Spleen (tissue), 11 donors: ENCODE measurements around the gene ERBB4. TPM values are rescaled to one million over a fixed set of nuclear protein-coding genes. Genes with fewer than 3 reads are reported as not detected.

Source experiments
- DNase-seq: peaks from one replicate; pipeline ENCODE4 v3.0.0-alpha.2; 2020
- H3K27ac ChIP-seq, 8 donors: fragments of 200-600 bp; sonication (generic) in 7 of 8; 1 replicate in 4 of 8; 2 replicates in 4 of 8; pipeline versions ENCODE4 v1.5.0 to v1.8.0; 2016 to 2021; ENCODE audit warnings: inconsistent platforms in 4 of 8, mild to moderate bottlenecking in 4 of 8, moderate library complexity in 1 of 8
- H3K27me3 ChIP-seq, 7 donors: fragments of 200-600 bp; sonication (generic) in 6 of 7; replicated peaks in 1 of 7; 1 replicate in 4 of 7; 2 replicates in 3 of 7; pipeline versions ENCODE4 v1.5.0 to v1.8.0; 2016 to 2021; ENCODE audit warnings: inconsistent platforms in 3 of 7, mild to moderate bottlenecking in 1 of 7
- H3K36me3 ChIP-seq, 6 donors: fragments of 200-600 bp; sonication (generic) in 5 of 6; 1 replicate in 4 of 6; 2 replicates in 2 of 6; pipeline versions ENCODE4 v1.5.0 to v1.8.0; 2016 to 2021; ENCODE audit warnings: inconsistent platforms in 2 of 6
- H3K4me1 ChIP-seq, 6 donors: fragments of 200-600 bp; sonication (generic) in 5 of 6; 1 replicate in 3 of 6; 2 replicates in 3 of 6; pipeline versions ENCODE4 v1.5.0 to v1.8.0; 2016 to 2021; ENCODE audit warnings: inconsistent platforms in 3 of 6
- H3K4me3 ChIP-seq, 8 donors: fragments of 200-600 bp; sonication (generic) in 7 of 8; 1 replicate in 4 of 8; 2 replicates in 4 of 8; pipeline versions ENCODE4 v1.5.0 to v1.8.0; 2016 to 2021; ENCODE audit warnings: inconsistent platforms in 4 of 8, mild to moderate bottlenecking in 4 of 8, moderate library complexity in 2 of 8
- H3K9me3 ChIP-seq, 8 donors: fragments of 200-600 bp; sonication (generic) in 7 of 8; 1 replicate in 4 of 8; 2 replicates in 4 of 8; pipeline versions ENCODE4 v1.5.0 to v1.8.0; 2016 to 2021; ENCODE audit warnings: inconsistent platforms in 4 of 8
- POLR2A ChIP-seq, 3 donors: fragments of 450-650 bp; IDR thresholded peaks; one replicate each; pipeline ENCODE4 v1.5.1; 2017; ENCODE audit warnings: antibody characterized with exemption in 3 of 3, mild to moderate bottlenecking in 1 of 3
- POLR2AphosphoS5 ChIP-seq, 3 donors: sonication (generic); formaldehyde crosslinking; IDR thresholded peaks; one replicate each; pipeline ENCODE4 v1.5.1; 2017; ENCODE audit warnings: antibody characterized with exemption in 3 of 3
- WGBS, 5 donors: extraction: QIAGEN DNeasy Blood & Tissue Kit in 3 of 5; methylation state at CpG; one replicate each; pipeline versions ENCODE4 v1.1.5 to v1.1.7; 2013 to 2018; 5-methylcytosine and 5-hydroxymethylcytosine counted together
- intact Hi-C: fragments of 100-400 bp; cut with DNase I; formaldehyde crosslinking; loops from one replicate; pipeline ENCODE4 v1.15.0; 2023; ENCODE audit warnings: low total_unique reads
- polyA plus RNA-seq, 3 donors: library from polyadenylated mRNA; stranded (reverse); fragments of 200-250 nt; gene quantifications; one replicate each; pipeline ENCODE4 v1.2.1, GENCODE V29; 2013
- total RNA-seq, 7 donors: library from RNA; depleted of rRNA in 3 of 7; stranded (reverse); fragments of >200 nt in 3 of 7; fragmentation: NEBNext Ultra II Directional in 4 of 7; extraction: Animal tissue kit (Norgen Biotek cat#: 25700) in 4 of 7; gene quantifications; one replicate each; pipeline versions ENCODE4 v1.1.0 to v1.2.1, GENCODE V29; 2016 to 2021
- TF ChIP-seq, protein P1 (sequence below), 11 experiments: fragments of 200-600 bp in 7 of 11; fragments of 450-650 bp in 4 of 11; sonication (generic) in 4 of 11; IDR thresholded peaks in 8 of 11; conservative IDR thresholded peaks in 3 of 11; 1 replicate in 7 of 11; 2 replicates in 4 of 11; pipeline versions ENCODE4 v1.4.0 to v1.8.0; 2016 to 2021; ENCODE audit warnings: antibody characterized with exemption in 11 of 11, inconsistent platforms in 4 of 11, mild to moderate bottlenecking in 1 of 11
- donor health status: healthy with polysubstance abuse.
- donor health status: DM: no; HTN: no; CAD: no; lungs with moderate emphysema.
- donor health status: DM: no; HTN: no; CAD: no.
- donor health status: Bipolar disorder and iron deficiency.
- donor health status: healthy.
- donor health status: DM: no; HTN: no; CAD: no.
- donor health status: DM: yes; HTN: yes; CAD: no.

Gene ERBB4
- total and polyA plus RNA-seq, 10 donors: under 0.01 to 1.4 (median 0.35) TPM

DNA sequence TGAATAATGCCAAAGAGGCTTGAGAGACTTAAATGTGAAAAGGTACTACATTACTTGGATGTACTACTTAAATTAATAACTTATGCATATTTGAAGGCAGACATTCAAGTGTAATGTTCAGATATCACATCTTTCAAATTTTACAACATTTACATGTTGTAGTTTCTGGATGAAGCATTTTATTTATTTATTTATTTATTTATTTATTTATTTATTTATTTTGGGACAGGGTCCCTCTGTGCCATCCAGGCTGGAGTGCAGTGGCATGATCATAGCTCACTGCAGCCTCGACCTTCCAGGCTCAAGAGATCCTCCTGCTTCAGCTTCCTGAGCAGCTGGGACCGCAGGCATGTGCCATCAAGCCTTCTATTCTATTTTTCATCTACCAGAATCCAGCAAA, 596.4 kb downstream of the ERBB4 start:
- Histone ChIP-seq H3K27me3 (no peaks in the 10 kb centered on the region), H3K4me3 (no peak overlapping the region), H3K36me3 (no peaks in the 10 kb centered on the region), H3K27ac (no peak overlapping the region), H3K9me3 (peaks cover 0 to 8% (median 0%) of the 10 kb centered on the region in 8 donors), H3K4me1 (no peaks in the 10 kb centered on the region)
- intact Hi-C loops: no loop called here
- no peak for TF ChIP-seq POLR2AphosphoS5 (IDR thresholded peaks at IDR 0.05)
- TF ChIP-seq, protein P1, sequence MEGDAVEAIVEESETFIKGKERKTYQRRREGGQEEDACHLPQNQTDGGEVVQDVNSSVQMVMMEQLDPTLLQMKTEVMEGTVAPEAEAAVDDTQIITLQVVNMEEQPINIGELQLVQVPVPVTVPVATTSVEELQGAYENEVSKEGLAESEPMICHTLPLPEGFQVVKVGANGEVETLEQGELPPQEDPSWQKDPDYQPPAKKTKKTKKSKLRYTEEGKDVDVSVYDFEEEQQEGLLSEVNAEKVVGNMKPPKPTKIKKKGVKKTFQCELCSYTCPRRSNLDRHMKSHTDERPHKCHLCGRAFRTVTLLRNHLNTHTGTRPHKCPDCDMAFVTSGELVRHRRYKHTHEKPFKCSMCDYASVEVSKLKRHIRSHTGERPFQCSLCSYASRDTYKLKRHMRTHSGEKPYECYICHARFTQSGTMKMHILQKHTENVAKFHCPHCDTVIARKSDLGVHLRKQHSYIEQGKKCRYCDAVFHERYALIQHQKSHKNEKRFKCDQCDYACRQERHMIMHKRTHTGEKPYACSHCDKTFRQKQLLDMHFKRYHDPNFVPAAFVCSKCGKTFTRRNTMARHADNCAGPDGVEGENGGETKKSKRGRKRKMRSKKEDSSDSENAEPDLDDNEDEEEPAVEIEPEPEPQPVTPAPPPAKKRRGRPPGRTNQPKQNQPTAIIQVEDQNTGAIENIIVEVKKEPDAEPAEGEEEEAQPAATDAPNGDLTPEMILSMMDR (IDR thresholded peaks at IDR 0.05 in 8 of 11, conservative IDR thresholded peaks at IDR 0.05 in 3 of 11): no peak
- no peak for TF ChIP-seq POLR2A (IDR thresholded peaks at IDR 0.05)
- DNase-seq: no peak
- 69 to 76% (median 74%) methylated on average over 2 of the region's 2 CpGs for WGBS, 5 donors

DNA sequence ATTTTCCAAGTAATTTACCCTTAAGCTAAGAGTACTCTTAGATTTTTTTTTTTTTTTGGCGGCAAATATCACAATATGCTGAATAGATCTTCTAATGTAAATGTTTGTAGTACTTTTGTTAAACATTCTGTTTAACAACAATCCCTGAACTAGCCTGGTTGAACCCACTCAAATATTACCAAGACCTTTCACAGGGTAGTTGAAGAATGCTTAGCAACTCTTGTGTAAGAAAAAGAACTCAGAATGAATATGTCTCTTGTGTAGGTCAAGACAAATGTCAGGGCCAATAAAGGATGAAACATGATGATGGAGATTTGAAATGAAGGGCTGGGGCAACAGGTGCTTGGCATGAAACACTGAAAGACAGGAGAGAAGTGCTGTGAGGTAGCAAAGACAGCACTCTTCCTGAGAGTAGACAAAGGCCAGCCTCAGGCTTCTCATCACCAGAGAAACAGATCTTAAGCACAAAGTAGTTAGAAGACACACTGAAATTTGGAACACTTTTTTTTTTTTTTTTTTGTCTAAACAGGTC, 597.3 kb downstream of the ERBB4 start:
- Histone ChIP-seq H3K9me3 (peaks cover 0 to 8% (median 0%) of the 10 kb centered on the region in 8 donors), H3K36me3 (no peaks in the 10 kb centered on the region), H3K4me3 (no peak overlapping the region), H3K4me1 (no peaks in the 10 kb centered on the region), H3K27ac (no peak overlapping the region), H3K27me3 (no peaks in the 10 kb centered on the region)
- DNase-seq: no peak
- intact Hi-C loops: no loop called here
- TF ChIP-seq, protein P1 (IDR thresholded peaks at IDR 0.05 in 8 of 11, conservative IDR thresholded peaks at IDR 0.05 in 3 of 11): no peak
- TF ChIP-seq POLR2A (IDR thresholded peaks at IDR 0.05): no peak
- TF ChIP-seq POLR2AphosphoS5 (IDR thresholded peaks at IDR 0.05): no peak
- WGBS, 5 donors: 81 to 91% (median 85%) methylated on average over 1 of the region's 1 CpG

DNA sequence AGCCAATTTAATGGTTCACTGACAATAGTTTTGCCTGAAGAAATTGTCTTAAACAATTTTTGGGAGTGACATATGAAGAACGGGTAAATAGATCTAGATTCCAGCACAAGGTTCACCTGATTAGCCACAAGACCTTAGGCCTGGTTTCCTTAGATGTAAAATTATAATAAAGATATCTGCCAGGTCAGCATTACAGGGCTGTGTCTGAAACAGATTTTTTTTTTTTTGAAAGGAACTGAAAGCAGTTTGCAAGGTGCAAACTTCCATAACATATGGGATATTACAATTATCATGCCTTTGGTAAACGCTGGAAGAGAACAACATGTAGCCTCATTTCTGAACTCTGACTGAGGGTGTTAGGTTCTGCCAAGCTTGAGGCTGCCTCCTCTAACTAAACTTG, 599.4 kb downstream of the ERBB4 start:
- no peaks in the 10 kb centered on the region for H3K4me1 ChIP-seq
- H3K36me3 ChIP-seq: no peaks in the 10 kb centered on the region
- WGBS, 5 donors: 82 to 90% (median 86%) methylated on average over 2 of the region's 2 CpGs
- peaks cover 0 to 8% (median 0%) of the 10 kb centered on the region in 8 donors for H3K9me3 ChIP-seq
- intact Hi-C loops: no loop called here
- no peak overlapping the region for H3K4me3 ChIP-seq
- no peaks in the 10 kb centered on the region for H3K27me3 ChIP-seq
- TF ChIP-seq POLR2A (IDR thresholded peaks at IDR 0.05) (no peak), POLR2AphosphoS5 (IDR thresholded peaks at IDR 0.05) (no peak)
- TF ChIP-seq, protein P1 (IDR thresholded peaks at IDR 0.05 in 8 of 11, conservative IDR thresholded peaks at IDR 0.05 in 3 of 11): no peak
- DNase-seq: no peak
- H3K27ac ChIP-seq: no peak overlapping the region

DNA sequence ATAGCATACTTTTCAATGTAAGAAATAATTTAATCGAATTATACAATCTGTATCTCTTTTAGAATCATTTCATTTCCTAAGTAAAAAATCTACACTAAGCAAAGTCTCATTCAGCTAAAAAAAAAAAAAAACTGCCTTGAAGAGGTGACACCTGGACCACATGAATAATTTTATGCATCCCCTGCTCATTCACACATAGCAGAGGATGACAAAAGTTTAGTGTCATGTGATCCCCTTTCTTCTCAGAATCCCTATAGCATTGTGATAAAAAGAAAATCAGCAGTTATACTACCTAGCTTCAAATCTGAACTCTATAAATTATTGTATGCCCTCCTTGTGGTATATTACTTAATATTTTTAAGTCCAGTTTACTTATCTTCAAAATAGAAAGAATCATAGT, 603.8 kb downstream of the ERBB4 start:
- intact Hi-C loops: no loop called here
- no peak overlapping the region for H3K27ac ChIP-seq
- DNase-seq: no peak
- peaks cover 0 to 8% (median 0%) of the 10 kb centered on the region in 8 donors for H3K9me3 ChIP-seq
- no peaks in the 10 kb centered on the region for H3K27me3 ChIP-seq
- no peak for TF ChIP-seq POLR2AphosphoS5 (IDR thresholded peaks at IDR 0.05)
- no peak for TF ChIP-seq POLR2A (IDR thresholded peaks at IDR 0.05)
- TF ChIP-seq, protein P1 (IDR thresholded peaks at IDR 0.05 in 8 of 11, conservative IDR thresholded peaks at IDR 0.05 in 3 of 11): no peak
- WGBS, 5 donors: 61 to 66% (median 63%) methylated on average over 1 of the region's 1 CpG
- no peaks in the 10 kb centered on the region for H3K36me3 ChIP-seq
- H3K4me1 ChIP-seq: no peaks in the 10 kb centered on the region
- no peak overlapping the region for H3K4me3 ChIP-seq
